Stimulated activated memory B cell treated with anti-CD40 and anti-IgM and Interleukin-4, amounts not matched to agents 10 μg/mL and 1 μg/mL and 100 μg/mL, for 72 hours (primary cell): ENCODE measurements around the gene SPECC1.

Experiments used
- ATAC-seq: fragments of 150-1000 bp; cut with Tn5 transposase; 2 replicates; pipeline ENCODE4 v1.10.0; 2021
- H3K27ac Mint-ChIP-seq: one replicate; pipeline ENCODE4 v1.8.0; 2022; ENCODE audit warnings: mild to moderate bottlenecking, mixed read lengths
- H3K27me3 Mint-ChIP-seq: one replicate; pipeline ENCODE4 v1.8.0; 2022; ENCODE audit warnings: mixed read lengths
- H3K36me3 Mint-ChIP-seq: one replicate; pipeline ENCODE4 v1.8.0; 2022; ENCODE audit warnings: mixed read lengths
- H3K4me1 Mint-ChIP-seq: one replicate; pipeline ENCODE4 v1.8.0; 2022; ENCODE audit warnings: mixed read lengths
- H3K4me3 Mint-ChIP-seq: one replicate; pipeline ENCODE4 v1.8.0; 2022; ENCODE audit warnings: mild to moderate bottlenecking, moderate library complexity, mixed read lengths
- H3K9me3 Mint-ChIP-seq: one replicate; pipeline ENCODE4 v1.8.0; 2022; ENCODE audit warnings: mixed read lengths

The SPECC1 gene

DNA sequence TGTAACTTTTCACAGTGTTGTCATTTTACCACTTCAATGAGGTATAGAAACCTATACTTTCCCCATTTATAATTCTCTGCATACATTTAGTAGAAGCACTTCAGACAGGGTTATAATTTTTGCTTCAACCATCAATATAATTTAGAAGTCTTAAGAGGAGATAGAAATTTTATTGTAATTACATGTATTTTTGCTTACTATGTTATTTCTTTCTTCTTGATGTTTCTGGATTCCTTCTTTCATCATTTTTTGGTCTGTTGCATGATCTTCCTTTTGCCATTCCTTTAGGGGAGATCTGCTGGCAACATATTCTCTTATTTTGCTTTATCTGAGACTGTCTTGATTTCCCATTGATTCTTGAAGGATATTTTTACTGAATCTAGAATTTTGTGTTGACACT is 31.1 kb downstream of the SPECC1 start:
- H3K9me3 Mint-ChIP-seq, result no peaks in the 10 kb centered on the region
- no peak for ATAC-seq
- H3K36me3 Mint-ChIP-seq, result no peaks in the 10 kb centered on the region
- peaks cover 11% of the 10 kb centered on the region for H3K27me3 Mint-ChIP-seq
- no peaks in the 10 kb centered on the region for H3K4me1 Mint-ChIP-seq
- H3K4me3 Mint-ChIP-seq, result no peak overlapping the region
- no peak overlapping the region for H3K27ac Mint-ChIP-seq

DNA sequence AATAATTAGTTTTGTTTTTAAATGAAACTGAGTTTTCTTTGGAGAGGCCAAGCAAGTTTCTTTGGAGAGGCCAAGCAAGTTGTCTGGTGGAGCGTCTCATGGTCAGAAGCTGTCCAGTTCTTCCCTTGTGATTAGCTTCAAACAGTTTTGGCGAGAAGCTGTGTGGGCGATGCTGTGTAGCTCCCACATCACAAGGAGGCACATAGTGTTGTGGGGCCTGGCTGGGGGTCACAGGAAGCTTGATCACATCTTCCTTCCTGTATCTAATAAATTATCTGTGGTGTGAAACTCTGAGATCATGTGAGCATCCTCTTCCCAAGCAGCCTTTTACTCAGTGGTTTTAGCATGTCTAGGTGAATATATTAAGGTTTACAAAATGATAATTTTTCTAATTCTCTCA is 33.9 kb downstream of the SPECC1 start:
- Mint-ChIP-seq H3K4me3 (no peak overlapping the region), H3K4me1 (no peaks in the 10 kb centered on the region), H3K9me3 (peaks cover 2% of the 10 kb centered on the region), H3K27ac (no peak overlapping the region), H3K27me3 (peaks cover 21% of the 10 kb centered on the region), H3K36me3 (no peaks in the 10 kb centered on the region)
- no peak for ATAC-seq

DNA sequence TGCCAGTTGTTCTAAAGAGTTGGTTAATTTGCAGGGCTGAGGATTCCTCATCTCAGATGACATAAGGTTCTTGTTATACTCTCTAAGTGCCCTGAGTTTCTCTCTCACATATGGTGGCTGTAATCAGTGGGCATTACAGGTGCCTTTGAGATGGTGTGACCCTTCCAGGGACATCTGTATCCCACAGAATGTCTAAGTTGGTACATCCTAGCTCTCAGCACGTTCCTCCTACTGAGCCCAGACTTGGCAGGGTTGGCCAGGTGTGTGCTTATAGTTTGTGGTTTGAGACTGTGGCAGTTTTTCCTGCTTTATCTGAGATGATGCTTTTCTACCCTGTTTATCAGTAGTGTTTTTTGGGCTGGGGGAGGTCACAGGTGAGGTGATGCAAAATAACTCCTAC is 36.3 kb downstream of the SPECC1 start:
- H3K4me1 Mint-ChIP-seq, result no peaks in the 10 kb centered on the region
- no peaks in the 10 kb centered on the region for H3K36me3 Mint-ChIP-seq
- peaks cover 2% of the 10 kb centered on the region for H3K9me3 Mint-ChIP-seq
- no peak overlapping the region for H3K4me3 Mint-ChIP-seq
- no peak overlapping the region for H3K27ac Mint-ChIP-seq
- H3K27me3 Mint-ChIP-seq, result peaks cover 22% of the 10 kb centered on the region
- ATAC-seq, result no peak

DNA sequence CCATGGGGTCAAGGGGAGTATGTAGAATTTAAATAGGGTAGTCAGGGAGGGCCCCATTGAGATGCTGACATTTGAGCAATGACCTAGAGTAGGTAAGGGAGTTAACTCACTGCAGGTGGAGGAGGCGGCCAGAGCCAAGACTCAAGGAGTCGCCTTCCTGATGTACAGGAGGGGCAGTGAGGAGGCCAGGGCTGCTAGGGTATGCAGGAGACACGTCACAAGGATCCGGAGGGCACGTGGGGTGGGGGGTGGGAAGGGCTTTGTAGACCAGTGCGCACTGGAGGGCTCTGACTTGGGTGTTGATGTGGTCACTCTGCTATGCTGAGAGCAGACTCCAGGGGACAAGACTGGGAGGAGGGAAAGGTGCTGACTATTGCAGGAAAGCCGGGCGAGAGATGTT is 37.5 kb downstream of the SPECC1 start:
- Mint-ChIP-seq H3K27me3 (peaks cover 24% of the 10 kb centered on the region), H3K27ac (no peak overlapping the region), H3K9me3 (peaks cover 2% of the 10 kb centered on the region), H3K36me3 (no peaks in the 10 kb centered on the region), H3K4me3 (no peak overlapping the region), H3K4me1 (no peaks in the 10 kb centered on the region)
- ATAC-seq, result no peak

DNA sequence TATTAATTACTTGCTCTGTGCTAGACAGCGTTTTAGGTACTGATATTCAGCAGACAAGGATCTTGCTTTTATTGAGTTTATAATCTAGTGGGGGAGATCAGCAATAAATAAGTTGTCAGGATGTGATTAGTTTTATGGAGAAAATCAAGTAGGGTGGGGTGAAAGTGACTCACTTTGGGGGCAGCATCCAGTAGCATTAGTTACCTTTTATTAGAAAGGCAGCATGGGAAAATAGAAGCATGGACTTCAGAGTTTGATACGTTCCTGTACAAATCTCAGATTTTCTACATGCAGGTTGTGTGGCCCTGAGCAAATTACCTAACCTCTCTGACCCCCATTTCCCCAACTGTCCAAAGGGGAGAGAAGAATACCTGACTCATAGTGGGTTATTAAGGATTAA is 42.5 kb downstream of the SPECC1 start:
- Mint-ChIP-seq H3K9me3 (peaks cover 2% of the 10 kb centered on the region), H3K36me3 (peaks cover 5% of the 10 kb centered on the region), H3K4me3 (no peak overlapping the region), H3K27me3 (peaks cover 55% of the 10 kb centered on the region), H3K4me1 (no peaks in the 10 kb centered on the region), H3K27ac (no peak overlapping the region)
- no peak for ATAC-seq

DNA sequence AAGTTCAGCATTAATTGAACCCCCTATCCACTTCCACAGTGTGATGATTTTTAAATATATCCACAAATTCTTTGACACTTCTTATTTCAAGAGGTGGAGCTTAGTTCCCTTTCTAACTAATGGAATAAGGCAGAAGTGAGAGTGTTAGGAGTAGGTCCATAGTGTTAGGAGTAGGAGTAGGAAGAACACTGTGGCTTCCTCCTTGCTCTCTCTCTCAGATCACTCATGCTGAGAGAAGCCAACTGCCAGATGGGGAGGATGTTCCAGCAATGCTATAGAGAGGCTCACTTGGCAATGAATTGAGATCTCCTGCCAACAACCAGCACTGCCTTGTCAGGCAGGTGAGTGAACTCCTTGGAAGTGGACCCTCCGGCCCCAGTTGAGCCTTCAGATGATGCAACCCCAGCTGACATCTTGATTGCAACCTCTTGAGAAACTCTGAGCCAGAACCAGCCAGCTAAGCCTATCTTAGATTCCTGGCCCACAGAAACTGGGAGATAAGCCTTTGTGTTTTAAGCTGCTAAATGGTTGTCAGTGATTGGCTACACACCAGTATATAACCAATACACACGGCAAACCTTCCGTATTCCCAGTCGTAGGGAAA is 44.3 kb downstream of the SPECC1 start:
- H3K9me3 Mint-ChIP-seq, result no peaks in the 10 kb centered on the region
- peaks cover 5% of the 10 kb centered on the region for H3K36me3 Mint-ChIP-seq
- no peak for ATAC-seq
- H3K27me3 Mint-ChIP-seq, result peaks cover 41% of the 10 kb centered on the region
- no peak overlapping the region for H3K27ac Mint-ChIP-seq
- no peak overlapping the region for H3K4me3 Mint-ChIP-seq
- no peaks in the 10 kb centered on the region for H3K4me1 Mint-ChIP-seq

DNA sequence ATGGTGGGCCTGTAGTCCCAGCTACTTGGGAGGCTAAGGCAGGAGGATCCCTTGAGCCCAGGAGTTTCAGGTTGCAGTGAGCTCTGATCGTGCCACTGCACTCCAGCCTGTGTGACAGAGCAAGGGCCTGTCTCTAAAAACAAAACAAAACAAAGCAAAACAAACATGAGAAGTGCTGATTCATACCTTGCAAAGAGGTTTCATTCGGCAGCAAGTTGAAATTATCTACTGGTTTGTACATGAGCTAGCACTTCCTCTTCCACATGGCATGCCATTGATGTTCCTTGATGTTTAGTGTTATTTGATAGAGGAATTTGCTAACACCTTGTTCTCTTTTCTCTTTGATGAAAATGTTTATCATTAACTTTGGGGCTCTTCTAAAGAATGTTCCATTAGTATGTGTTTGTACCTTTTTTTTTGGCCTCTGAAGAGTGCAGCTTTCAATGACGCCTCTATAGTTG is 50.6 kb downstream of the SPECC1 start:
- no peaks in the 10 kb centered on the region for H3K9me3 Mint-ChIP-seq
- no peak for ATAC-seq
- no peak overlapping the region for H3K4me3 Mint-ChIP-seq
- H3K36me3 Mint-ChIP-seq, result no peaks in the 10 kb centered on the region
- H3K27ac Mint-ChIP-seq, result no peak overlapping the region
- H3K4me1 Mint-ChIP-seq, result peaks cover 18% of the 10 kb centered on the region
- H3K27me3 Mint-ChIP-seq, result peaks cover 11% of the 10 kb centered on the region

DNA sequence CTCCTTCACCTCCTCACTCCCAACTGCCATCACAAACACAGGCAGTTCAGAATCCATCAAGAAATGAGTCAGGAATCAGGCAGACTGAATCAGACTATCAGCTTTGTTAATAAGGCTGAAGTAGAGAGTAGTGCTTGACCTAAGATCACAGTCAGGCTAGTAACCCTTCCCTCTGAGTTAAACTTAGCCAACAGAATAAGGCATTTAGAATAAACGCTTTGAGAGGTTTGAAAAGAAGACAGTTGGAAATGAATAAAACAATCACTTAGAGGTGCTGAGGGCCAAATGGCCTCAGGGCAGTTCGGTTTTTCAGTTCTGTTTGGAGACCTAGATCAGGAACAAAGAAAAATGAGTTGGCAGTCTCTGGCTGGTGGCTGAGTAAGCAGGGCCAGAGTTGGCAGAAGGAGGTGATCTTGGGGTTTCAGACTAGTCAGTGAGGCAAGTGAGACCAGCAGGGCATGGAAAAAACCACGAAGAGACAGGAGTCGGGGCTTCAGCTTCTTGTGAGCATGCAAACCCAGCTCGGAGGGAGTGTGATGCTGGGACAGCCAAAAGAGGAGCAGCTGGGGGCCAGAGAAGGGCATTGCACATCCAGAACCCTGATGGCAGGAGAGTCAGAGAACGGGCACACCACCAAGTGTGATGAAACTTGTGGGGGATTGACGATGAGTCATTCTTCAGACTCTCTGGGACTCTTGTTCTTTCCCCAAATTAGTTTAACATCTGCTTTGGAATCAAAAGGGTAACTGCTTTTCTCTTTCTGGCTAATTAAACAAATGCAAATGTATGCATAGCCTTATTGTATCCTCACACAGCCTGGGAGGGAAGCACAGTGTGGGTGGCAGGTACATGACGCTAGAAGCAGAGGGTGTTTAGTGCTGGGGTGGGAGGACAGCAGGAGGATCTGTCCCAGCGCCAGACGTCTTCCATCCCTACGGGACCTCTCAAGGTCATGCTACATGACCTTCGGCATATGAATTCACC is 54.8 kb downstream of the SPECC1 start:
- Mint-ChIP-seq H3K36me3 (no peaks in the 10 kb centered on the region), H3K4me3 (peak overlapping the region; percentile 34), H3K27ac (peak overlapping the region; percentile 65), H3K27me3 (peaks cover 4% of the 10 kb centered on the region), H3K9me3 (no peaks in the 10 kb centered on the region), H3K4me1 (peaks cover 25% of the 10 kb centered on the region)
- peak; percentile 89 for ATAC-seq

DNA sequence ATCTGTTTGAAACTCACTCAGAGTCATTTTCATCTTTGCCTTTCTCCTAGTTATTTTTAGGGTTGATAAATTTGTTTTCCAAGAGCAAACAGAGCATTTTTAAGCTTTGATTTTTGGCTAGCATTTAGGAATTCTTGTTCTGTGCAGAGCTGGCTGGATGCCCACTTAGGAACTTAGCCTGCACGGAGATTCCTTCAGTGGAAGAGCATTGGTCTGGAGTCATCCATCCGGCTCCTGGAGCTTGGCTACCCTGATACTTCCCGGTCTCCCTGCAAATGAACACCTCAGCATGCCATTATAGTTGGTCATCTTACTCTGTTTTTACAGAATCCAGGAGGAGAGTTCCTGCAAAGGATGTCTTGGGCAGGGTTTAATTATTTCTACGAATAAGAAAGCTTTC is 57.1 kb downstream of the SPECC1 start:
- peaks cover 25% of the 10 kb centered on the region for H3K4me1 Mint-ChIP-seq

DNA sequence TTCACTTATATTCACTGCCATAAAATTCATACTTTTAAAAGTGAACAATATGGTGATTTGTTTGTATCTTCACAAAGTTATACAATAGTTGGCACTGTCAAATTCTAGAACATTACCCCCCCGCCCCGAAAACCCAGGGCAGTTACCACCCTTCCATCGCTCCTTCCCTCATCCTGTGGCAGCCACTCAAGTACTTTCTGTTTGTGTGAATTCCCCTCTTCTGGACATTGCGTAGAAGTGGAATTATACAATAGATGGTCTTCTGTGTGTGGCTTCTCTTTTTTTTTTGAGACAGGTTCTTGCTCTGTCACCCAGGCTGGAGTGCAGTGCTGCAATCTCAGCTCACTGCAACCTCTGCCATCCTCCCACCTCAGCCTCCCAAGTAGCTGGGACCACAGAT is 58.6 kb downstream of the SPECC1 start:
- H3K4me3 Mint-ChIP-seq, result no peak overlapping the region
- ATAC-seq, result no peak
- peaks cover 25% of the 10 kb centered on the region for H3K4me1 Mint-ChIP-seq
- H3K27ac Mint-ChIP-seq, result no peak overlapping the region
- H3K9me3 Mint-ChIP-seq, result no peaks in the 10 kb centered on the region
- peaks cover 20% of the 10 kb centered on the region for H3K27me3 Mint-ChIP-seq
- H3K36me3 Mint-ChIP-seq, result no peaks in the 10 kb centered on the region

More for the DNA sequence above, 57.1 kb downstream of the SPECC1 start:
- no peak overlapping the region for H3K4me3 Mint-ChIP-seq
- ATAC-seq, result no peak
- no peaks in the 10 kb centered on the region for H3K36me3 Mint-ChIP-seq
- no peaks in the 10 kb centered on the region for H3K9me3 Mint-ChIP-seq
- H3K27ac Mint-ChIP-seq, result no peak overlapping the region
- H3K27me3 Mint-ChIP-seq, result peaks cover 17% of the 10 kb centered on the region

DNA sequence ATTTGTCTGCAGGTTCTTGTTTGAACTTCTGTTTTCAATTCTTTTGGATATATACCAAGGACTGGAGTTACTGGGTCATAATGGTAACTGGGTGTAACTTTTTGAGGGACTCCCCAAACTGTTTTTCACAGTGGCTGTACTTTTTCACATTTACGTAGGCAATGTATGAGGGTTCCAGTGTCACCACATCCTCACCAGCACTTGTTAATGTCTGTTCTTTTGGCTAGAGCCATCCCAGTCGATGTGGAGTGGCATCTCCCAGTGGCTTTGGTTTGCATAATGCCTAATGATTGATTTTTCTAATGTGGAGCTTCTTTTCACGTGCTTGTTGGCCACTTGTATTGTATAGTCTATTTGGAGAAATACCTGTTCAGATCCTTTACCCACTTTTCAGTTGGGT is 59.3 kb downstream of the SPECC1 start:
- no peaks in the 10 kb centered on the region for H3K36me3 Mint-ChIP-seq
- no peak overlapping the region for H3K27ac Mint-ChIP-seq
- no peak overlapping the region for H3K4me3 Mint-ChIP-seq
- H3K4me1 Mint-ChIP-seq, result peaks cover 26% of the 10 kb centered on the region
- peaks cover 27% of the 10 kb centered on the region for H3K27me3 Mint-ChIP-seq
- H3K9me3 Mint-ChIP-seq, result no peaks in the 10 kb centered on the region
- no peak for ATAC-seq

DNA sequence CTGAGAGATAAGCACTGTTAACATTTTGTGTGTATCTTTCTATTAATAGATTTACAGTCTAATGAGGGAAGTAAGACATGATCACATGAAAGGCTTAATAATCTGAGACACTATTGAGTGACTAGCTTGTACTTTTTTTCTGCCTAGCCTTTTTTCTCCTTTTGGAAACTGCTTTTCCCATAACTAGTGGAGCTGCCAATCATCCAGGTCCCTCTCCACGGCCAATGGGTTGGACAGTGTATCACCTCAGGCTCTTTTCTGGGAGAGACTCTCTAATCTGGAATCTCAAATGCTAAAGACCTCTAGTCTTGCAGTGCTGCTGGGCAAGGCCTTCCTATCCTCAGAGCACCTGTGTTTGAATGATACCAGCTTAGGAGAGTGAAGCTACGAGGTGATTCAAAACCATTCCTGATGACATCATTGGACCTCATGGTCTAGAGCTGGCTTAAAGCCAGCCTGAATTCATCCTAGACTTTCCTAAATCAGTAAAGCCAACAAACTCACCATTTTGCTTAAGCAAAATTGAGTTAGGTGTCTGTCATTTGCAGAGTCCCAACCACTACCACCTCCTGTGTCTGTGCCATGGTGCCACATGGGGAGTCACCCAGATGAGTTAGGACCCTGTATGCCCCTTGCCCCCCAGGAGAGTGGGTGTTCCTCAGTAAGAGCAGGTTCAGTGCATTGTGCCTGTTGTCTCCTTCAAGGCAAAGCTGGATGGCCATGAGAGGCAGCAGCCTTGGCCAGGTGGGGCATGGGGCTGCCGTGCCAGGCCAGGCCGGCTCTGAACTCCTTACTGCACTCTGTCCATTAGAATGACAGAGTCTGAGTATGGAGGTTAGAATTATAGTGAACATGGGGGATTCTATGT is 62.9 kb downstream of the SPECC1 start:
- no peak overlapping the region for H3K27ac Mint-ChIP-seq
- no peak for ATAC-seq
- H3K4me3 Mint-ChIP-seq, result no peak overlapping the region

DNA sequence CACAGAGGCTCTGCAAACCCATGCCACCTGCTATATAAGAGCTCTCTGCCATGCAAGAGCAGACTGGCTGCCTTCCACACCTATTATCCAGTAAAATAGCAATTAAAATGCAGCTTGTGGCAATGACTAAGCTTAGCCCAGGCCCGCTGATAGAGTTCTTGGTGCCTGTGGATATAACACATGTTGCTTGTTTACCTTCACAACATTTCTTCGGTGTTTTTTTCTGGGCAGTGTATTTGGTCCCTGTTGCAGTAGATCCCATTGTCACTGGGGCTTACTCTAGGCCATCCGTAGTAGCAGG is 63.5 kb downstream of the SPECC1 start:
- no peak for ATAC-seq
- Mint-ChIP-seq H3K27me3 (peaks cover 40% of the 10 kb centered on the region), H3K9me3 (no peaks in the 10 kb centered on the region), H3K36me3 (no peaks in the 10 kb centered on the region), H3K27ac (no peak overlapping the region), H3K4me1 (peaks cover 22% of the 10 kb centered on the region), H3K4me3 (no peak overlapping the region)

More for the DNA sequence above, 62.9 kb downstream of the SPECC1 start:
- no peaks in the 10 kb centered on the region for H3K36me3 Mint-ChIP-seq
- H3K4me1 Mint-ChIP-seq, result peaks cover 22% of the 10 kb centered on the region
- H3K27me3 Mint-ChIP-seq, result peaks cover 40% of the 10 kb centered on the region
- no peaks in the 10 kb centered on the region for H3K9me3 Mint-ChIP-seq

DNA sequence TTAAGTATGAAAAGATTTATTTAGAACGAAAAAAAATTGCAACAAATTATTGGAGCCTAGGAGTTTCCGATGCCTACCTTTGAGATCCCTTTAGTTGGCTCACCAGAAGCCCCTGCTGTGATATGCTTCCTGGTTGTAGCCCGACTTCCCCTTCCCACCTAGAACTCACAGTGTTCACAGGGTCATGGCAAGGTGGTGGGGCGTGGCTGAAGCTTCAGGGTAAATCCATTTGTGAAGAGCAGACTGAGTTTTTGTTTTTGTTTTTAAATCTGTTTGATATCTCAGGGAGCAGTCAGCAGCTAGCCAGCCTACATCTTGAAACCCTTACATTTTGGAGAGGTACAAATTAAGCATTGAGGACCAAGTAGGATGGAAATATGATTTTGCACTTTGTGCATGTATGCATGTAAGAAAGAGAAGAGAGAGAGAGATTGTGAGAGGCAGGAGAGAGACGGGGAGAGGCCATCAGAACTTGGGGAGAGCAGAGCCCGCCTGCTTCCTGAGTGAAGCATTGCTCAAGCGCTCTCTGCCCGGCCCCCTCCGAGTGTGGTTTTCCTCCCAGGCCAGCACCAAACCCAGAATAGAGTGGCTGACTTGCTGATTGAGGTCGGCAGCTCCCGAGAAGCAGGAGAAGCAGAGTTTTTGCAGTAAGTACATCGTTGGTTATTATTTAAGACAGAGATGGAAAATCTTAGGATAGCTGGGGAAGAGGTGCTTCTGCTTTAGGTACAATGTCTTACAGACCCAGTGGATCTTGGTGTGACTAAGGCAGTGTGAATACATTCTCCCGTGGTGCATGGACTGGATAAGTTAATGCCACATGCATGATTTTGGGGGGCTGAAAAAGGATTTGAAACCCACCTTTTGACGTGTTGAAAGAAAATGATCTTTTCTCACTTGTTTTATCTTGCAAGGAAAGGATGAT is 64.2 kb downstream of the SPECC1 start:
- Mint-ChIP-seq H3K27me3 (peaks cover 40% of the 10 kb centered on the region), H3K4me1 (peaks cover 22% of the 10 kb centered on the region), H3K9me3 (no peaks in the 10 kb centered on the region), H3K36me3 (no peaks in the 10 kb centered on the region), H3K4me3 (peak overlapping the region; percentile 43), H3K27ac (peak overlapping the region; percentile 7)
- no peak for ATAC-seq
